PC-9 (cell line): ENCODE results near the gene ADAM17. TPM values are rescaled to one million over a fixed set of nuclear protein-coding genes. Genes with fewer than 3 reads are reported as not detected.
A peak's percentile ranks its signal among the peaks of the same experiment; 100 is the strongest.

Source experiments
- BruUV-seq: library from RNA; stranded (reverse); fragments of 400-500 nt; replicated peaks from 2 replicates; lab custom pipeline; 2021; lab: Mats Ljungman, UMichigan
- CTCF ChIA-PET: fragments of 300-600 bp; sonication (Branson Sonifier 250); formaldehyde crosslinking; loops from one replicate; lab custom pipeline; 2022; ENCODE audit warnings: antibody characterized with exemption; lab: Charles Lee
- POLR2A ChIA-PET: fragments of 300-600 bp; sonication (Branson Sonifier 250); formaldehyde crosslinking; loops from one replicate; lab custom pipeline; 2022; ENCODE audit warnings: antibody characterized with exemption; ENCODE audit not compliant: unreplicated experiment; lab: Charles Lee
- DNase-seq, 2 experiments: peaks; one replicate each; pipeline versions ENCODE4 v3.0.0 to v3.0.0-alpha.2; 2015 to 2022; ENCODE audit warnings: mixed read lengths in 1 of 2
- H2AFZ ChIP-seq: fragments of 200-600 bp; sonication (generic); 2 replicates; pipeline ENCODE4 v1.8.1; 2017; ENCODE audit warnings: antibody characterized with exemption
- H3F3A ChIP-seq: fragments of 200-600 bp; sonication (generic); 2 replicates; pipeline ENCODE4 v1.8.1; 2017; ENCODE audit warnings: antibody characterized with exemption, mild to moderate bottlenecking, low read depth; ENCODE audit not compliant: insufficient read depth
- H3K27ac ChIP-seq: fragments of 200-600 bp; sonication (generic); 2 replicates; pipeline ENCODE4 v1.6.1; 2016; ENCODE audit warnings: mixed run types
- H3K27me3 ChIP-seq: fragments of 200-600 bp; sonication (generic); 2 replicates; pipeline ENCODE4 v1.6.1; 2016; ENCODE audit warnings: low read depth, mixed run types; ENCODE audit not compliant: insufficient read depth
- H3K36me3 ChIP-seq: fragments of 200-600 bp; sonication (generic); 2 replicates; pipeline ENCODE4 v1.6.1; 2016; ENCODE audit warnings: low read depth, mixed run types
- H3K4me1 ChIP-seq: fragments of 200-600 bp; sonication (generic); replicated peaks from 2 replicates; pipeline ENCODE4 v1.6.1; 2016; ENCODE audit warnings: mixed run types; ENCODE audit not compliant: insufficient read depth
- H3K4me2 ChIP-seq: fragments of 200-600 bp; sonication (generic); 2 replicates; pipeline ENCODE4 v1.6.1; 2017; ENCODE audit warnings: mixed run types
- H3K4me3 ChIP-seq: fragments of 200-600 bp; sonication (generic); 2 replicates; pipeline ENCODE4 v1.6.1; 2016; ENCODE audit warnings: mixed run types
- H3K79me2 ChIP-seq: fragments of 200-600 bp; sonication (generic); 2 replicates; pipeline ENCODE4 v1.6.1; 2017; ENCODE audit warnings: low read depth, mixed run types
- H3K9me2 ChIP-seq: fragments of 200-600 bp; sonication (generic); 2 replicates; pipeline ENCODE4 v1.8.1; 2017; ENCODE audit warnings: mild to moderate bottlenecking; ENCODE audit not compliant: insufficient read depth
- H3K9me3 ChIP-seq: fragments of 200-600 bp; sonication (generic); 2 replicates; pipeline ENCODE4 v1.8.1; 2016; ENCODE audit warnings: low read depth; ENCODE audit not compliant: insufficient read depth
- H4K20me1 ChIP-seq: fragments of 200-600 bp; sonication (generic); 2 replicates; pipeline ENCODE4 v1.8.1; 2017; ENCODE audit not compliant: insufficient read depth
- EZH2 ChIP-seq: fragments of 200-600 bp; sonication (generic); IDR thresholded peaks from 2 replicates; pipeline ENCODE4 v1.8.0; 2017; ENCODE audit warnings: antibody characterized with exemption, low read depth
- intact Hi-C: fragments of 100-400 bp; cut with micrococcal nuclease; formaldehyde crosslinking; loops from one replicate; pipeline ENCODE4 v1.10.0; 2022; ENCODE audit not compliant: unreplicated experiment
- total RNA-seq: library from RNA; stranded (reverse); gene quantifications from 2 replicates; pipeline ENCODE4 v1.2.3, GENCODE V29; 2021
- TF ChIP-seq, protein P1 (sequence below): fragments of 200-600 bp; sonication (generic); conservative IDR thresholded peaks from 2 replicates; pipeline ENCODE4 v1.6.1; 2017; ENCODE audit warnings: mixed run types, antibody characterized with exemption, mild to moderate bottlenecking, moderate library complexity

ADAM17 gene
- total RNA-seq, 1 experiment from 2014 or later: 65.0 TPM

DNA sequence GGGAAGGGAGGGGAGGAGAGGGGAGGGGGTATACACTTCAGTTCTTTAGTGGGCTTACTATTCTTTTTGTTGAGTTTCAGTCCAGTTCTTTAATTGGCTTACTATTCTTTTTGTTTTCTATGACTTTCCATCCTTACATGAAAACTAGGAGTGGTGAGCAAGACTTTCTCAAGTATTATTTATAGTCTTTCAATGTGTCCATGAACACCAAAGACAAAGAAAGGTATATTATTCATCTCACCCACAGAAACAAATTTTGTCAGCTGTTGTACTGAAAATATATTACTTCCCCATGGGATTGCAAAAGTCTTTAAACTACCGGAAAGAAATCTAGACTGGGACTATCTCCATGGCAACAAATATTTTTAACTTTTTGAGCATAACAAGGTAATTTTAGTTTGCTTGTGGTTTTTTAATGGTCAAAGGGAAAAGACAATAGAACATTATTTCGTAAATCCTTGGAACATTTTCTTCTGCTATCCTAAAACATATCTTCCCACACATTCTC lies 17.6 kb downstream of the ADAM17 start:
- intact Hi-C loops: no loop called here
- H3K27ac ChIP-seq: peak overlapping the region; percentile 1
- no peaks in the 10 kb centered on the region for H3K27me3 ChIP-seq
- ChIA-PET POLR2A (no interaction called here), CTCF (no interaction called here)
- H3K9me2 ChIP-seq: no peaks in the 10 kb centered on the region
- no peaks in the 10 kb centered on the region for H3K9me3 ChIP-seq
- no TSS peak for BruUV-seq
- DNase-seq: peak in 1 of 2 experiments; percentile 72
- no peak for TF ChIP-seq EZH2
- TF ChIP-seq, protein P1, sequence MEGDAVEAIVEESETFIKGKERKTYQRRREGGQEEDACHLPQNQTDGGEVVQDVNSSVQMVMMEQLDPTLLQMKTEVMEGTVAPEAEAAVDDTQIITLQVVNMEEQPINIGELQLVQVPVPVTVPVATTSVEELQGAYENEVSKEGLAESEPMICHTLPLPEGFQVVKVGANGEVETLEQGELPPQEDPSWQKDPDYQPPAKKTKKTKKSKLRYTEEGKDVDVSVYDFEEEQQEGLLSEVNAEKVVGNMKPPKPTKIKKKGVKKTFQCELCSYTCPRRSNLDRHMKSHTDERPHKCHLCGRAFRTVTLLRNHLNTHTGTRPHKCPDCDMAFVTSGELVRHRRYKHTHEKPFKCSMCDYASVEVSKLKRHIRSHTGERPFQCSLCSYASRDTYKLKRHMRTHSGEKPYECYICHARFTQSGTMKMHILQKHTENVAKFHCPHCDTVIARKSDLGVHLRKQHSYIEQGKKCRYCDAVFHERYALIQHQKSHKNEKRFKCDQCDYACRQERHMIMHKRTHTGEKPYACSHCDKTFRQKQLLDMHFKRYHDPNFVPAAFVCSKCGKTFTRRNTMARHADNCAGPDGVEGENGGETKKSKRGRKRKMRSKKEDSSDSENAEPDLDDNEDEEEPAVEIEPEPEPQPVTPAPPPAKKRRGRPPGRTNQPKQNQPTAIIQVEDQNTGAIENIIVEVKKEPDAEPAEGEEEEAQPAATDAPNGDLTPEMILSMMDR: no peak
- H3F3A ChIP-seq: peaks cover 34% of the 10 kb centered on the region
- H2AFZ ChIP-seq: no peak overlapping the region
- H4K20me1 ChIP-seq: peaks cover 84% of the 10 kb centered on the region
- H3K36me3 ChIP-seq: peaks cover 56% of the 10 kb centered on the region
- H3K4me3 ChIP-seq: no peak overlapping the region
- peaks cover 23% of the 10 kb centered on the region; the same call in 1 of the 2 replicates for H3K4me1 ChIP-seq
- H3K4me2 ChIP-seq: no peak overlapping the region
- H3K79me2 ChIP-seq: peaks cover 94% of the 10 kb centered on the region

DNA sequence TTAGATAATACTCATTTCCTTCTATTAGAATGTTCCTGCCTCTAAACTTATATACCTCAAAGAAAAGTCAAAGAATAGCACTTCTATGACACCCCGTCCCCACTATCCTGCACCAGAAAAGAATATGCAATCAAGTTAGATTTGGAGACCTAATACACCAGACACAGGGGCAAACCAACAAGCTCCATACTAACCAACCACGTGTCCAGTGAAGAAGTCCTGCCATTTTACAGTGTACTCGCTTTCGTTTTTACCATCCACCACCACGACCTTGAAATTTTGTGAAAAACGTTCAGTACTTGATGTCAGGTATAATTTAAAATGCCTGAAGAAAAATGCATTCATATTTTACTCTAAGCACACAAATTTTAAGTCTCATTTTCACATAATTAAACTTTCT lies 19.1 kb downstream of the ADAM17 start:
- Histone ChIP-seq H3K79me2 (peaks cover 94% of the 10 kb centered on the region), H3K36me3 (peaks cover 52% of the 10 kb centered on the region), H3K4me3 (no peak overlapping the region), H3K9me2 (no peaks in the 10 kb centered on the region), H2AFZ (no peak overlapping the region), H4K20me1 (peaks cover 85% of the 10 kb centered on the region), H3K27me3 (no peaks in the 10 kb centered on the region), H3K4me2 (no peak overlapping the region), H3K9me3 (no peaks in the 10 kb centered on the region), H3K27ac (no peak overlapping the region), H3F3A (peaks cover 34% of the 10 kb centered on the region), H3K4me1 (peaks cover 23% of the 10 kb centered on the region; the same call in 1 of the 2 replicates)
- ChIA-PET CTCF (no interaction called here), POLR2A (no interaction called here)
- no peak for TF ChIP-seq EZH2
- TF ChIP-seq, protein P1: no peak
- BruUV-seq: no TSS peak
- DNase-seq: no peak
- intact Hi-C loops: no loop called here

DNA sequence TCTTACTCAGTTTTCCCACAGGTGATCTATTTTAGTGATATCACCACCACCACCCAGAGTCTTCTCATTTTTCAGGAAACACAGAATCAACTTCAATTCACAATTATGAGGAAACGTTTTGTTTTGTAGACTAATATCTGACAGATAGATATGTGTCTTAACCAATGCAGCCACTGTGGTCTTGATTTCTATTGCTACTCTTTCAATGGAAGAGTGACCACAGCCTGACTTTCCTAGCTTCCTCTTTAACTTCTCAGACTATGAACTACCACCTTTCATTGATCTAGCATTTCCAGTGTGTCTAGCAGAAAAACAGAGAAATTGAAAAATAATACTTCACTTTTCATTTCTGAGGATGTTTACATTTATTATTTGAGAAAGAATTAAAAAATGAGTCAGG lies 20.5 kb downstream of the ADAM17 start:
- CTCF ChIA-PET: no interaction called here
- peaks cover 48% of the 10 kb centered on the region for H3K36me3 ChIP-seq
- peaks cover 18% of the 10 kb centered on the region; the same call in 1 of the 2 replicates for H3K4me1 ChIP-seq
- TF ChIP-seq, protein P1: no peak
- no peak for TF ChIP-seq EZH2
- H3K9me2 ChIP-seq: no peaks in the 10 kb centered on the region
- H3K4me2 ChIP-seq: no peak overlapping the region
- H3K4me3 ChIP-seq: no peak overlapping the region
- H3K9me3 ChIP-seq: no peaks in the 10 kb centered on the region
- no peak overlapping the region for H2AFZ ChIP-seq
- H3K27ac ChIP-seq: no peak overlapping the region
- no TSS peak for BruUV-seq
- POLR2A ChIA-PET: no interaction called here
- DNase-seq: no peak
- H3K27me3 ChIP-seq: no peaks in the 10 kb centered on the region
- H4K20me1 ChIP-seq: peaks cover 84% of the 10 kb centered on the region
- H3K79me2 ChIP-seq: peaks cover 94% of the 10 kb centered on the region
- intact Hi-C loops: no loop called here
- peaks cover 34% of the 10 kb centered on the region for H3F3A ChIP-seq
